HepG2 (cell line): Measurements from ENCODE around the gene VPS13C. TPM values are rescaled to one million over a fixed set of nuclear protein-coding genes. Genes with fewer than 3 reads are reported as not detected.

Experiments used
- ATAC-seq: fragments of 200-7000 bp; cut with Tn5 transposase; 3 replicates; pipeline ENCODE4 v1.9.1; 2020; ENCODE audit warnings: mild to moderate bottlenecking, moderate library complexity
- BruUV-seq: library from RNA; stranded (reverse); fragments of 400-500 nt; replicated peaks from 2 replicates; lab custom pipeline; 2021; lab: Mats Ljungman, UMichigan
- CTCF ChIA-PET: fragments of 300-600 bp; formaldehyde crosslinking; extraction: SDS; loops from one replicate; lab custom pipeline; 2021; ENCODE audit warnings: low total read pairs, inconsistent platforms, low intra/inter-chr PET ratio; lab: Yijun Ruan, JAX
- POLR2A ChIA-PET: fragments of 350-600 bp; sonication (Branson Sonifier 250); formaldehyde crosslinking; loops from one replicate; lab custom pipeline; 2020; ENCODE audit warnings: antibody characterized with exemption, inconsistent platforms; lab: Yijun Ruan, JAX
- DNase-seq: peaks from one replicate; pipeline ENCODE4 v3.0.0-alpha.2; 2015; ENCODE audit warnings: low spot score
- FAIRE-seq: peaks from 3 replicates; lab custom pipeline; 2011; peaks lifted over from hg19 to GRCh38; lab: Jason Lieb, UNC
- H2AFZ ChIP-seq: one replicate; pipeline ENCODE4 v1.6.1; 2011; ENCODE audit warnings: low read length, inconsistent platforms
- H3K27ac ChIP-seq: fragments of 300-600 bp; 3 replicates; pipeline ENCODE4 v1.8.0; 2011; ENCODE audit warnings: mixed run types, mild to moderate bottlenecking, mixed read lengths, low read length, inconsistent platforms; ENCODE audit not compliant: insufficient read depth; ENCODE audit errors: extremely low read length
- H3K27me3 ChIP-seq, 2 experiments: fragments of 200-600 bp in 1 of 2; 2 replicates in 1 of 2; 3 replicates in 1 of 2; pipeline versions ENCODE4 v1.6.0 to v1.8.0; 2011; ENCODE audit warnings: low read length in 2 of 2, mild to moderate bottlenecking in 2 of 2, moderate library complexity in 2 of 2, inconsistent platforms in 1 of 2; ENCODE audit not compliant: insufficient read depth in 2 of 2, control insufficient read depth in 1 of 2
- H3K36me3 ChIP-seq, 2 experiments: fragments of 200-600 bp in 1 of 2; replicated peaks in 1 of 2; 2 replicates in 1 of 2; 3 replicates in 1 of 2; pipeline versions ENCODE4 v1.5.1 to v1.8.0; 2011; ENCODE audit warnings: low read length in 2 of 2, inconsistent platforms in 1 of 2; ENCODE audit not compliant: insufficient read depth in 2 of 2, control insufficient read depth in 1 of 2
- H3K4me1 ChIP-seq: 2 replicates; pipeline ENCODE4 v1.5.1; 2012; ENCODE audit warnings: low read length, inconsistent platforms; ENCODE audit not compliant: insufficient read depth
- H3K4me2 ChIP-seq: 2 replicates; pipeline ENCODE4 v1.6.0; 2011; ENCODE audit warnings: low read depth, low read length, inconsistent platforms
- H3K4me3 ChIP-seq, 3 experiments: fragments of 200-600 bp in 1 of 3; sonication (generic), shearing (Covaris generic) in 1 of 3; replicated peaks in 1 of 3; 2 replicates each; pipeline ENCODE4 v1.5.1; 2011 to 2016; ENCODE audit warnings: low read length in 3 of 3, inconsistent platforms in 2 of 3, low read depth in 2 of 3, mild to moderate bottlenecking in 2 of 3, control low read depth in 1 of 3, mixed read lengths in 1 of 3; ENCODE audit not compliant: insufficient read depth in 1 of 3
- H3K79me2 ChIP-seq: one replicate; pipeline ENCODE4 v1.6.1; 2011; ENCODE audit warnings: low read length, inconsistent platforms; ENCODE audit not compliant: insufficient read depth
- H3K9ac ChIP-seq: 2 replicates; pipeline ENCODE4 v1.6.0; 2011; ENCODE audit warnings: mild to moderate bottlenecking, low read depth, low read length, inconsistent platforms; ENCODE audit not compliant: insufficient read depth
- H3K9me3 ChIP-seq: 2 replicates; pipeline ENCODE4 v1.5.1; 2012; ENCODE audit warnings: mild to moderate bottlenecking, low read length
- H4K20me1 ChIP-seq: 2 replicates; pipeline ENCODE4 v1.6.0; 2011; ENCODE audit warnings: inconsistent platforms, mild to moderate bottlenecking, low read length, moderate library complexity; ENCODE audit not compliant: insufficient read depth
- E2F1 ChIP-seq: sonication (generic); formaldehyde crosslinking; IDR thresholded peaks from 2 replicates; pipeline ENCODE4 v1.5.0; 2020; ENCODE audit warnings: missing genetic modification reagents
- HNRNPLL ChIP-seq: fragments of 200-400 bp; formaldehyde crosslinking; IDR thresholded peaks from 2 replicates; pipeline ENCODE4 v1.6.1; 2017; ENCODE audit warnings: mild to moderate bottlenecking, low read depth, low read length; ENCODE audit not compliant: poor library complexity, severe bottlenecking
- RBM22 ChIP-seq: fragments of 200-400 bp; formaldehyde crosslinking; optimal IDR thresholded peaks from 2 replicates; pipeline ENCODE3; 2017; ENCODE audit warnings: mild to moderate bottlenecking, low read length, moderate library complexity
- RBM39 ChIP-seq: fragments of 200-400 bp; formaldehyde crosslinking; IDR thresholded peaks from one replicate; pipeline ENCODE4 v1.6.1; 2018; ENCODE audit warnings: antibody characterized with exemption, mild to moderate bottlenecking, low read depth, low read length; ENCODE audit not compliant: poor library complexity, severe bottlenecking
- RCOR2 ChIP-seq: IDR thresholded peaks from 2 replicates; pipeline ENCODE4 v1.6.1; 2016; ENCODE audit warnings: missing biosample characterization, missing genetic modification reagents
- SALL1 ChIP-seq: sonication (generic); formaldehyde crosslinking; IDR thresholded peaks from 2 replicates; pipeline ENCODE4 v1.8.0; 2022; ENCODE audit warnings: mild to moderate bottlenecking, missing genetic modification reagents
- TAF1 ChIP-seq: sonication (generic); formaldehyde crosslinking; IDR thresholded peaks from 2 replicates; pipeline ENCODE4 v1.4.0; 2020; ENCODE audit warnings: missing genetic modification reagents
- ZBTB42 ChIP-seq: sonication (generic); formaldehyde crosslinking; IDR thresholded peaks from 2 replicates; pipeline ENCODE4 v1.5.0; 2020; ENCODE audit warnings: mild to moderate bottlenecking, missing genetic modification reagents
- ZNF260 ChIP-seq: sonication (generic); formaldehyde crosslinking; IDR thresholded peaks from 2 replicates; pipeline ENCODE4 v1.4.0; 2020; ENCODE audit warnings: missing genetic modification reagents, low read depth, mild to moderate bottlenecking, borderline replicate concordance
- ZNF652 ChIP-seq: IDR thresholded peaks from 2 replicates; pipeline ENCODE4 v1.6.1; 2016; ENCODE audit warnings: low read depth, borderline replicate concordance
- ZNF766 ChIP-seq: sonication (generic); formaldehyde crosslinking; IDR thresholded peaks from 2 replicates; pipeline ENCODE4 v1.5.0; 2020; ENCODE audit warnings: missing genetic modification reagents, borderline replicate concordance
- WGBS: methylation state at CpG from one replicate; pipeline ENCODE4 v1.1.6; 2017; ENCODE audit warnings: low lambda C conversion rate; 5-methylcytosine and 5-hydroxymethylcytosine counted together
- in situ Hi-C: cut with HindIII; loops from 2 replicates; pipeline ENCODE4 v1.10.0; 2017; ENCODE audit warnings: low pct_unique_long_range_greater_than_20kb; ENCODE audit not compliant: extremely low pct_ligation_motif_present
- intact Hi-C: fragments of 100-400 bp; cut with micrococcal nuclease; formaldehyde crosslinking; loops from one replicate; pipeline ENCODE4 v1.10.0; 2022; ENCODE audit not compliant: unreplicated experiment
- polyA plus RNA-seq, 8 experiments: library from polyadenylated mRNA; depleted of rRNA in 3 of 8; stranded (reverse) in 7 of 8; unstranded in 1 of 8; fragments of >200 nt; fragmentation: Illumina TruSeq in 4 of 8; extraction: Trizol in 4 of 8; gene quantifications; 2 replicates each; pipeline versions ENCODE4 v1.2.1 to v1.2.3, GENCODE V29; 2011 to 2016; ENCODE audit warnings: low read depth in 4 of 8, missing spikeins in 1 of 8, mixed read lengths in 1 of 8; ENCODE audit not compliant: insufficient read depth in 1 of 8
- total RNA-seq, 5 experiments: library from RNA; depleted of rRNA; stranded (reverse); fragments of >200 nt; fragmentation: Illumina TruSeq; extraction: Trizol; gene quantifications; 2 replicates each; pipeline ENCODE4 v1.2.3, GENCODE V29; 2016; ENCODE audit warnings: low read depth in 1 of 5
- TF ChIP-seq, protein P1 (sequence below): sonication (generic); formaldehyde crosslinking; IDR thresholded peaks from 2 replicates; pipeline ENCODE4 v1.5.0; 2020; ENCODE audit warnings: mild to moderate bottlenecking, missing genetic modification reagents
- TF ChIP-seq, protein P2 (sequence below): sonication (generic); formaldehyde crosslinking; IDR thresholded peaks from 2 replicates; pipeline ENCODE4 v1.4.0; 2020; ENCODE audit warnings: mild to moderate bottlenecking, missing genetic modification reagents
- TF ChIP-seq, protein P3 (sequence below): sonication (generic); formaldehyde crosslinking; IDR thresholded peaks from 2 replicates; pipeline ENCODE4 v1.4.0; 2020; ENCODE audit warnings: missing genetic modification reagents, borderline replicate concordance

Gene VPS13C
- total and polyA plus RNA-seq, 2 of the 13 experiments (the other 11 are each of a cell fraction or from before 2014, with no cell fraction given), result 10.9 to 26.8 TPM

DNA sequence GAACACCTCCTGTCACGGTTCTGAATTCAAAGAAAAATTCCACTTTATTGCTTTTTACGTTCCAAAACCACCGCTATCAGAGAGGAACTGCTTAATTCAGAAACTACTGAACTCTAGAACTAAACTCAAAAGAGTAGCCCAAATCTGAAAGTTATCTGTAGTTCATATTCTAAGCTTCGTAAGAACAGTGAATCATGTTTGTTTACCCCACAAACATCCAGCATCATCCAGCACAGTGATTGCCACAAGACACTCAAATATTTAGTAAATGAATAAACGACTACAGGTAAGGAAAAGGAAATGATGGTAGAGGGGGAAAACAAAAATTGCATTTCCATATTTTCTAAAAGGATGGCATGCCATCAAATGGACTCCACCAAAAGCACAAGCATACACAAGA is 32.3 kb downstream of the VPS13C start (continued):
- TF ChIP-seq, protein P1, sequence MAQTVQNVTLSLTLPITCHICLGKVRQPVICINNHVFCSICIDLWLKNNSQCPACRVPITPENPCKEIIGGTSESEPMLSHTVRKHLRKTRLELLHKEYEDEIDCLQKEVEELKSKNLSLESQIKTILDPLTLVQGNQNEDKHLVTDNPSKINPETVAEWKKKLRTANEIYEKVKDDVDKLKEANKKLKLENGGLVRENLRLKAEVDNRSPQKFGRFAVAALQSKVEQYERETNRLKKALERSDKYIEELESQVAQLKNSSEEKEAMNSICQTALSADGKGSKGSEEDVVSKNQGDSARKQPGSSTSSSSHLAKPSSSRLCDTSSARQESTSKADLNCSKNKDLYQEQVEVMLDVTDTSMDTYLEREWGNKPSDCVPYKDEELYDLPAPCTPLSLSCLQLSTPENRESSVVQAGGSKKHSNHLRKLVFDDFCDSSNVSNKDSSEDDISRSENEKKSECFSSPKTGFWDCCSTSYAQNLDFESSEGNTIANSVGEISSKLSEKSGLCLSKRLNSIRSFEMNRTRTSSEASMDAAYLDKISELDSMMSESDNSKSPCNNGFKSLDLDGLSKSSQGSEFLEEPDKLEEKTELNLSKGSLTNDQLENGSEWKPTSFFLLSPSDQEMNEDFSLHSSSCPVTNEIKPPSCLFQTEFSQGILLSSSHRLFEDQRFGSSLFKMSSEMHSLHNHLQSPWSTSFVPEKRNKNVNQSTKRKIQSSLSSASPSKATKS (CRISPR knock-in tag), result no peak
- TF ChIP-seq RBM22, result no peak
- no peak for TF ChIP-seq TAF1 (CRISPR knock-in tag)

DNA sequence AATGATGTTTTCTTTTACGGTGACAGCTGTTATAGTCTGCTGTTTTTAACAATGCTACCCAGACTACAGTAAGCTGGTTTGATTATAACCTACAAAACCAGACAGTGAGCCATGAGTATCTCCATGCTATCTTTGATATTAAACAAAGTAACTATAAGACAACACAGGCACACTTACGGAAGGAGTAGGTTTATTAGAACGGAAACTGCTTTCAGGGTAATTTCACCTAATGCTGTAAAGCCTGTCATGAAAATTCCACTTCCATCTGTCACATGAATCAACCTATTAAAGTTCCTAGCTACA is 33.0 kb downstream of the VPS13C start:
- POLR2A ChIA-PET, result no interaction called here
- Histone ChIP-seq H3K9ac (no peak overlapping the region), H3K4me3 (no peak overlapping the region), H3K27me3 (no peaks in the 10 kb centered on the region), H3K9me3 (no peaks in the 10 kb centered on the region), H4K20me1 (no peaks in the 10 kb centered on the region), H3K4me1 (no peaks in the 10 kb centered on the region), H2AFZ (no peak overlapping the region), H3K79me2 (no peaks in the 10 kb centered on the region), H3K4me2 (no peak overlapping the region), H3K27ac (no peak overlapping the region), H3K36me3 (0 out of 5 replicates have a peak, but pooled peaks cover 0 to 10% of the 10 kb centered on the region in 2 experiments)
- no peak for DNase-seq
- intact Hi-C loops, result no loop called here
- no peak for ATAC-seq
- BruUV-seq, result no TSS peak
- FAIRE-seq, result no peak
- in situ Hi-C loops, result no loop called here
- WGBS, result 99% methylated on average over 3 of the region's 3 CpGs
- CTCF ChIA-PET, result no interaction called here
- TF ChIP-seq, protein P2, sequence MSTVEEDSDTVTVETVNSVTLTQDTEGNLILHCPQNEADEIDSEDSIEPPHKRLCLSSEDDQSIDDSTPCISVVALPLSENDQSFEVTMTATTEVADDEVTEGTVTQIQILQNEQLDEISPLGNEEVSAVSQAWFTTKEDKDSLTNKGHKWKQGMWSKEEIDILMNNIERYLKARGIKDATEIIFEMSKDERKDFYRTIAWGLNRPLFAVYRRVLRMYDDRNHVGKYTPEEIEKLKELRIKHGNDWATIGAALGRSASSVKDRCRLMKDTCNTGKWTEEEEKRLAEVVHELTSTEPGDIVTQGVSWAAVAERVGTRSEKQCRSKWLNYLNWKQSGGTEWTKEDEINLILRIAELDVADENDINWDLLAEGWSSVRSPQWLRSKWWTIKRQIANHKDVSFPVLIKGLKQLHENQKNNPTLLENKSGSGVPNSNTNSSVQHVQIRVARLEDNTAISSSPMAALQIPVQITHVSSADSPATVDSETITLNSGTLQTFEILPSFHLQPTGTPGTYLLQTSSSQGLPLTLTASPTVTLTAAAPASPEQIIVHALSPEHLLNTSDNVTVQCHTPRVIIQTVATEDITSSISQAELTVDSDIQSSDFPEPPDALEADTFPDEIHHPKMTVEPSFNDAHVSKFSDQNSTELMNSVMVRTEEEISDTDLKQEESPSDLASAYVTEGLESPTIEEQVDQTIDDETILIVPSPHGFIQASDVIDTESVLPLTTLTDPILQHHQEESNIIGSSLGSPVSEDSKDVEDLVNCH (CRISPR knock-in tag), result no peak
- TF ChIP-seq SALL1 (CRISPR knock-in tag) (no peak), ZNF652 (CRISPR knock-in tag) (no peak), RBM39 (no peak), ZNF260 (CRISPR knock-in tag) (no peak), RCOR2 (CRISPR knock-in tag) (no peak), ZNF766 (no peak), HNRNPLL (no peak), E2F1 (CRISPR knock-in tag) (no peak), ZBTB42 (CRISPR knock-in tag) (no peak)
- TF ChIP-seq, protein P3, sequence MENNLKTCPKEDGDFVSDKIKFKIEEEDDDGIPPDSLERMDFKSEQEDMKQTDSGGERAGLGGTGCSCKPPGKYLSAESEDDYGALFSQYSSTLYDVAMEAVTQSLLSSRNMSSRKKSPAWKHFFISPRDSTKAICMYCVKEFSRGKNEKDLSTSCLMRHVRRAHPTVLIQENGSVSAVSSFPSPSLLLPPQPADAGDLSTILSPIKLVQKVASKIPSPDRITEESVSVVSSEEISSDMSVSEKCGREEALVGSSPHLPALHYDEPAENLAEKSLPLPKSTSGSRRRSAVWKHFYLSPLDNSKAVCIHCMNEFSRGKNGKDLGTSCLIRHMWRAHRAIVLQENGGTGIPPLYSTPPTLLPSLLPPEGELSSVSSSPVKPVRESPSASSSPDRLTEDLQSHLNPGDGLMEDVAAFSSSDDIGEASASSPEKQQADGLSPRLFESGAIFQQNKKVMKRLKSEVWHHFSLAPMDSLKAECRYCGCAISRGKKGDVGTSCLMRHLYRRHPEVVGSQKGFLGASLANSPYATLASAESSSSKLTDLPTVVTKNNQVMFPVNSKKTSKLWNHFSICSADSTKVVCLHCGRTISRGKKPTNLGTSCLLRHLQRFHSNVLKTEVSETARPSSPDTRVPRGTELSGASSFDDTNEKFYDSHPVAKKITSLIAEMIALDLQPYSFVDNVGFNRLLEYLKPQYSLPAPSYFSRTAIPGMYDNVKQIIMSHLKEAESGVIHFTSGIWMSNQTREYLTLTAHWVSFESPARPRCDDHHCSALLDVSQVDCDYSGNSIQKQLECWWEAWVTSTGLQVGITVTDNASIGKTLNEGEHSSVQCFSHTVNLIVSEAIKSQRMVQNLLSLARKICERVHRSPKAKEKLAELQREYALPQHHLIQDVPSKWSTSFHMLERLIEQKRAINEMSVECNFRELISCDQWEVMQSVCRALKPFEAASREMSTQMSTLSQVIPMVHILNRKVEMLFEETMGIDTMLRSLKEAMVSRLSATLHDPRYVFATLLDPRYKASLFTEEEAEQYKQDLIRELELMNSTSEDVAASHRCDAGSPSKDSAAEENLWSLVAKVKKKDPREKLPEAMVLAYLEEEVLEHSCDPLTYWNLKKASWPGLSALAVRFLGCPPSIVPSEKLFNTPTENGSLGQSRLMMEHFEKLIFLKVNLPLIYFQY, result no peak
